Nephron progenitor cell (in vitro differentiated cells): ENCODE data around the gene MYO9A.

Source experiments
- DNase-seq: peaks from one replicate; pipeline ENCODE4 v3.0.0; 2021
- H3K27ac Mint-ChIP-seq: 2 replicates; pipeline ENCODE4 v1.8.0; 2021; ENCODE audit warnings: mild to moderate bottlenecking, moderate library complexity, mixed read lengths
- H3K27me3 Mint-ChIP-seq: 2 replicates; pipeline ENCODE4 v1.8.0; 2021; ENCODE audit warnings: mild to moderate bottlenecking, low read depth, mixed read lengths; ENCODE audit not compliant: poor library complexity
- H3K36me3 Mint-ChIP-seq: 2 replicates; pipeline ENCODE4 v1.8.0; 2021; ENCODE audit warnings: low read depth, mixed read lengths
- H3K4me1 Mint-ChIP-seq: 2 replicates; pipeline ENCODE4 v1.8.0; 2021; ENCODE audit warnings: mixed read lengths
- H3K4me3 Mint-ChIP-seq: 2 replicates; pipeline ENCODE4 v1.8.0; 2021; ENCODE audit warnings: mild to moderate bottlenecking, moderate library complexity, mixed read lengths
- H3K9me3 Mint-ChIP-seq: 2 replicates; pipeline ENCODE4 v1.8.0; 2021; ENCODE audit warnings: mild to moderate bottlenecking, moderate library complexity, mixed read lengths
- CTCF ChIP-seq: fragments of 200-600 bp; sonication (generic); IDR thresholded peaks from 2 replicates; pipeline ENCODE4 v1.5.0; 2021; ENCODE audit warnings: antibody characterized with exemption

Gene MYO9A

GRCh38 chr15:72117486-72118016 is 399 bp downstream of the MYO9A start:
- Mint-ChIP-seq H3K4me3 (peak overlapping the region; percentile 97), H3K4me1 (peaks cover 54% of the 10 kb centered on the region), H3K27me3 (peaks cover 7% of the 10 kb centered on the region), H3K36me3 (no peaks in the 10 kb centered on the region), H3K9me3 (no peaks in the 10 kb centered on the region), H3K27ac (peak overlapping the region; percentile 93)
- peak; percentile 80 for DNase-seq
- no peak for TF ChIP-seq CTCF

GRCh38 chr15:72116731-72117485 is 1.0 kb downstream of the MYO9A start:
- Mint-ChIP-seq H3K4me1 (peaks cover 54% of the 10 kb centered on the region), H3K36me3 (no peaks in the 10 kb centered on the region), H3K27ac (peak overlapping the region; percentile 93), H3K9me3 (no peaks in the 10 kb centered on the region), H3K27me3 (peaks cover 7% of the 10 kb centered on the region), H3K4me3 (peak overlapping the region; percentile 97)
- no peak for TF ChIP-seq CTCF
- no peak for DNase-seq

- no peaks in the 10 kb centered on the region for H3K36me3 Mint-ChIP-seq
- peaks cover 5% of the 10 kb centered on the region for H3K9me3 Mint-ChIP-seq
- H3K27ac Mint-ChIP-seq: peak overlapping the region; percentile 15
- TF ChIP-seq CTCF: no peak
- H3K27me3 Mint-ChIP-seq: peaks cover 7% of the 10 kb centered on the region
- H3K4me1 Mint-ChIP-seq: peaks cover 36% of the 10 kb centered on the region
- no peak overlapping the region for H3K4me3 Mint-ChIP-seq
- no peak for DNase-seq
Measured at GRCh38 chr15:72113347-72114031, 4.5 kb downstream of the MYO9A start.

- H3K4me1 Mint-ChIP-seq: peaks cover 35% of the 10 kb centered on the region
- no peak for DNase-seq
- peaks cover 7% of the 10 kb centered on the region for H3K27me3 Mint-ChIP-seq
- peaks cover 5% of the 10 kb centered on the region for H3K9me3 Mint-ChIP-seq
- H3K27ac Mint-ChIP-seq: no peak overlapping the region
- no peak overlapping the region for H3K4me3 Mint-ChIP-seq
- H3K36me3 Mint-ChIP-seq: no peaks in the 10 kb centered on the region
- TF ChIP-seq CTCF: no peak
Measured at GRCh38 chr15:72112805-72113204, 5.1 kb downstream of the MYO9A start.

- peaks cover 35% of the 10 kb centered on the region for H3K4me1 Mint-ChIP-seq
- H3K27me3 Mint-ChIP-seq: peaks cover 7% of the 10 kb centered on the region
- no peak for TF ChIP-seq CTCF
- no peak overlapping the region for H3K4me3 Mint-ChIP-seq
- H3K36me3 Mint-ChIP-seq: no peaks in the 10 kb centered on the region
- H3K27ac Mint-ChIP-seq: no peak overlapping the region
- DNase-seq: no peak
- H3K9me3 Mint-ChIP-seq: peaks cover 5% of the 10 kb centered on the region
Measured at GRCh38 chr15:72112116-72112515, 5.8 kb downstream of the MYO9A start.
